Measurements from ENCODE around the gene KCNJ5.

KCNJ5 gene

GRCh38 chr11:128894685-128895084, 3.5 kb downstream of the KCNJ5 start:
- Histone ChIP-seq H3K27ac (ENCODE audit: low read length) (no peak overlapping the region), H3K36me3 (ENCODE audit: insufficient read depth, low read length) (no peaks in the 10 kb centered on the region), H3K4me2 (ENCODE audit: insufficient read depth, low read length) (no peak overlapping the region), H3K9ac (ENCODE audit: low read depth, low read length) (no peak overlapping the region), H3K79me2 (ENCODE audit: insufficient read depth, low read length) (no peaks in the 10 kb centered on the region), H4K20me1 (ENCODE audit: insufficient read depth, low read length) (no peaks in the 10 kb centered on the region), H3K4me3 (ENCODE audit: low read depth in 1 of 2, low read length in 2 of 2) (no peak overlapping the region), H3K27me3 (ENCODE audit: insufficient read depth, low read length, poor library complexity) (no peaks in the 10 kb centered on the region), H3K4me1 (ENCODE audit: insufficient read depth, low read length) (no peaks in the 10 kb centered on the region), H2AFZ (ENCODE audit: low read depth, low read length) (no peak overlapping the region), H3K9me3 (ENCODE audit: insufficient read depth, low read length, severe bottlenecking) (no peaks in the 10 kb centered on the region)
- TF ChIP-seq CTCF (IDR thresholded peaks at IDR 0.05; ENCODE audit: borderline replicate concordance, extremely low read depth, low read length, poor library complexity, severe bottlenecking) (no peak), EZH2 (IDR thresholded peaks at IDR 0.05; ENCODE audit: borderline replicate concordance, low read depth, low read length, severe bottlenecking) (no peak)
- no peak for DNase-seq
- no peak for ATAC-seq (ENCODE audit: insufficient read depth, low read depth)

GRCh38 chr11:128895526-128895925, 4.4 kb downstream of the KCNJ5 start:
- DNase-seq (no peak), ATAC-seq (ENCODE audit: insufficient read depth, low read depth) (no peak)
- Histone ChIP-seq H3K9me3 (ENCODE audit: insufficient read depth, low read length, severe bottlenecking) (no peaks in the 10 kb centered on the region), H3K79me2 (ENCODE audit: insufficient read depth, low read length) (no peaks in the 10 kb centered on the region), H3K36me3 (ENCODE audit: insufficient read depth, low read length) (no peaks in the 10 kb centered on the region), H2AFZ (ENCODE audit: low read depth, low read length) (no peak overlapping the region), H3K9ac (ENCODE audit: low read depth, low read length) (no peak overlapping the region), H4K20me1 (ENCODE audit: insufficient read depth, low read length) (no peaks in the 10 kb centered on the region), H3K27ac (ENCODE audit: low read length) (no peak overlapping the region), H3K4me1 (ENCODE audit: insufficient read depth, low read length) (no peaks in the 10 kb centered on the region), H3K27me3 (ENCODE audit: insufficient read depth, low read length, poor library complexity) (no peaks in the 10 kb centered on the region), H3K4me2 (ENCODE audit: insufficient read depth, low read length) (no peak overlapping the region), H3K4me3 (ENCODE audit: low read depth in 1 of 2, low read length in 2 of 2) (no peak overlapping the region)
- no peak for TF ChIP-seq CTCF (IDR thresholded peaks at IDR 0.05; ENCODE audit: borderline replicate concordance, extremely low read depth, low read length, poor library complexity, severe bottlenecking)

GRCh38 chr11:128896356-128896755, 5.2 kb downstream of the KCNJ5 start:
- no peaks in the 10 kb centered on the region for H3K9me3 ChIP-seq (ENCODE audit: insufficient read depth, low read length, severe bottlenecking)
- no peaks in the 10 kb centered on the region for H4K20me1 ChIP-seq (ENCODE audit: insufficient read depth, low read length)
- H3K4me2 ChIP-seq (ENCODE audit: insufficient read depth, low read length) = no peak overlapping the region
- DNase-seq (no peak), ATAC-seq (ENCODE audit: insufficient read depth, low read depth) (no peak)
- H3K4me3 ChIP-seq (ENCODE audit: low read depth in 1 of 2, low read length in 2 of 2) = no peak overlapping the region
- H3K36me3 ChIP-seq (ENCODE audit: insufficient read depth, low read length) = no peaks in the 10 kb centered on the region
- H3K27me3 ChIP-seq (ENCODE audit: insufficient read depth, low read length, poor library complexity) = peaks cover 3% of the 10 kb centered on the region
- H3K27ac ChIP-seq (ENCODE audit: low read length) = no peak overlapping the region
- H3K4me1 ChIP-seq (ENCODE audit: insufficient read depth, low read length) = no peaks in the 10 kb centered on the region
- no peak for TF ChIP-seq CTCF (IDR thresholded peaks at IDR 0.05; ENCODE audit: borderline replicate concordance, extremely low read depth, low read length, poor library complexity, severe bottlenecking)
- TF ChIP-seq EZH2 (IDR thresholded peaks at IDR 0.05; ENCODE audit: borderline replicate concordance, low read depth, low read length, severe bottlenecking) = no peak
- H2AFZ ChIP-seq (ENCODE audit: low read depth, low read length) = no peak overlapping the region
- H3K9ac ChIP-seq (ENCODE audit: low read depth, low read length) = no peak overlapping the region
- no peaks in the 10 kb centered on the region for H3K79me2 ChIP-seq (ENCODE audit: insufficient read depth, low read length)

- Histone ChIP-seq H2AFZ (ENCODE audit: low read depth, low read length) (no peak overlapping the region), H3K9me3 (ENCODE audit: insufficient read depth, low read length, severe bottlenecking) (no peaks in the 10 kb centered on the region), H3K4me1 (ENCODE audit: insufficient read depth, low read length) (no peaks in the 10 kb centered on the region), H3K79me2 (ENCODE audit: insufficient read depth, low read length) (no peaks in the 10 kb centered on the region), H3K36me3 (ENCODE audit: insufficient read depth, low read length) (no peaks in the 10 kb centered on the region), H3K4me3 (ENCODE audit: low read depth in 1 of 2, low read length in 2 of 2) (no peak overlapping the region), H3K27ac (ENCODE audit: low read length) (no peak overlapping the region), H3K9ac (ENCODE audit: low read depth, low read length) (no peak overlapping the region), H4K20me1 (ENCODE audit: insufficient read depth, low read length) (no peaks in the 10 kb centered on the region), H3K4me2 (ENCODE audit: insufficient read depth, low read length) (no peak overlapping the region), H3K27me3 (ENCODE audit: insufficient read depth, low read length, poor library complexity) (peaks cover 15% of the 10 kb centered on the region)
- TF ChIP-seq CTCF (IDR thresholded peaks at IDR 0.05; ENCODE audit: borderline replicate concordance, extremely low read depth, low read length, poor library complexity, severe bottlenecking) (no peak), EZH2 (IDR thresholded peaks at IDR 0.05; ENCODE audit: borderline replicate concordance, low read depth, low read length, severe bottlenecking) (no peak)
- DNase-seq (no peak), ATAC-seq (ENCODE audit: insufficient read depth, low read depth) (no peak)
Observed at GRCh38 chr11:128897826-128898225, 6.7 kb downstream of the KCNJ5 start.
